HG03025 (cell line): ENCODE data around the gene PROKR1.
"Not testable (repeated sequence)": the region's sequence is repeated elsewhere in the genome, so short reads cannot be mapped to it uniquely, and the experiment has no call there.

Experiments
- ATAC-seq: cut with Tn5 transposase; IDR thresholded peaks from one replicate; pipeline ENCODE4 v1.9.1; 2021; ENCODE audit warnings: mild to moderate bottlenecking, moderate library complexity; ENCODE audit not compliant: unreplicated experiment, low FRiP score

PROKR1 gene

GRCh38 chr2:68643011-68643873, at the start of gene PROKR1:
PROKR1 (plus strand) TSS chr2:68643579; CDS start chr2:68645822, 2,243 bp downstream.
- no peak for ATAC-seq

- ATAC-seq, result no peak
Observed at GRCh38 chr2:68594041-68594440, 49.3 kb upstream of the PROKR1 start.

GRCh38 chr2:68594674-68595492, 48.5 kb upstream of the PROKR1 start:
- ATAC-seq, result no peak

DNA sequence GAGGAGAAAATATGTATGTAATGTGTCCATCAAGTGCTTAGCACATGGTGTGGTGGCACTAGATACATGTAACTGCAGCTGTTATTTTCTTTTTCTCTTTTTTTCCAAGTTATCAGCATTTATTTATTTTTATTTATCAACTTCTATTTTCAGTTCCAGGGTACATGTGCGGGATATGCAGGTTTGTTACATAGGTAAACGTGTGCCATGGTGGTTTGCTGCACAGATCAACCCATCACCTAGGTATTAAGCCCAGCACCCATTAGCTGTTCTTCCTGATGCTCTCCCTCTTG, 47.9 kb upstream of the PROKR1 start:
- not testable (repeated sequence) for ATAC-seq

DNA sequence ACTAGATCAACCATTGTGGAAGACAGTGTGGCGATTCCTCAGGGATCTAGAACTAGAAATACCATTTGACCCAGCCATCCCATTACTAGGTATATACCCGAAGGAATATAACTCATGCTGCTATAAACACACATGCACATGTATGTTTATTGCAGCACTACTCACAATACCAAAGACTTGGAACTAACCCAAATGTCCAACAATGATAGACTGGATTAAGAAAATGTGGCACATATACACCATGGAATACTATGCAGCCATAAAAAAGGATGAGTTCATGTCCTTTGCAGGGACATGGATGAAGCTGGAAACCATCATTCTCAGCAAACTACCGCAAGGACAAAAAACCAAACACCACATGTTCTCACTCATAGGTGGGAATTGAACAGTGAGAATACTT, 42.9 kb upstream of the PROKR1 start:
- not testable (repeated sequence) for ATAC-seq

GRCh38 chr2:68603059-68603458, 40.3 kb upstream of the PROKR1 start:
- no peak for ATAC-seq

GRCh38 chr2:68604077-68604476, 39.3 kb upstream of the PROKR1 start:
- no peak for ATAC-seq

DNA sequence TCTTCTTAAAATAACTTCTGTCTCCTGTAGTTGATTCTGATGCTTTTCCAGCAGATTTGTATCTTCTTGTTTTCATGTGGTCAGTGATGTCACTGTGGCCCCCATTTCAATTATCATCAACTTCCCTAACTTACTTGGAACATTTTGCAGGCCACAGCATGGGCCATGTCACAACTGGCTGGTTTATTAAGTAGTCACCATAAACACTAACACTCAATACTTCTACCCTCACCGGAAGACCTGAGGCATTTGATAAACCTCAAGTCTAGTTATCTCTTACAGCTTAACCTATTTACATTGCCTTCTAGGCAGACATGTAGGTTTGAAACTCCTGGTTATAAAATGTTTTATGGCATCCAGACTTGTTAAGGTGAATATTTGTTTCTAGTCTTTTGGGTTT, 37.4 kb upstream of the PROKR1 start:
- no peak for ATAC-seq

DNA sequence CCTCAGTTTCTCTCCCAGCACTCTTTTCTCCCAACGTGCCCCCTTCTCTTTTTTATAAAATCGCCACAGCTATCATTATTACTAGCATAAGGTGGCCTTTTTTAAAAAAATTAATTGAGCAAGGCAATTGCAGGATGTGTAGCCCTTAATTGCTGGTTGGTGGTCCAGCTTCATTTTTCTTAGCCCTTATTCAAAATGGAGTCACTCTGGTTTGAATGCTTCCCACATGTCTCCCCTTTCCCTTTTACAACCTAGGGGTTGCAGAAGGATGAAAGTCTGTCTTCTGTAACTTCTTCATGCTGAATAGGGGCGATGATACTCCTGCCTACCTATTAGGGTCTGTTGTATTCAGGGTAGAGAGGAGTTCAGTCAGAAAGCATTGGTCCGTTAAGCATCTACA, 36.6 kb upstream of the PROKR1 start:
- no peak for ATAC-seq

GRCh38 chr2:68607837-68608236, 35.5 kb upstream of the PROKR1 start:
- ATAC-seq, result no peak

DNA sequence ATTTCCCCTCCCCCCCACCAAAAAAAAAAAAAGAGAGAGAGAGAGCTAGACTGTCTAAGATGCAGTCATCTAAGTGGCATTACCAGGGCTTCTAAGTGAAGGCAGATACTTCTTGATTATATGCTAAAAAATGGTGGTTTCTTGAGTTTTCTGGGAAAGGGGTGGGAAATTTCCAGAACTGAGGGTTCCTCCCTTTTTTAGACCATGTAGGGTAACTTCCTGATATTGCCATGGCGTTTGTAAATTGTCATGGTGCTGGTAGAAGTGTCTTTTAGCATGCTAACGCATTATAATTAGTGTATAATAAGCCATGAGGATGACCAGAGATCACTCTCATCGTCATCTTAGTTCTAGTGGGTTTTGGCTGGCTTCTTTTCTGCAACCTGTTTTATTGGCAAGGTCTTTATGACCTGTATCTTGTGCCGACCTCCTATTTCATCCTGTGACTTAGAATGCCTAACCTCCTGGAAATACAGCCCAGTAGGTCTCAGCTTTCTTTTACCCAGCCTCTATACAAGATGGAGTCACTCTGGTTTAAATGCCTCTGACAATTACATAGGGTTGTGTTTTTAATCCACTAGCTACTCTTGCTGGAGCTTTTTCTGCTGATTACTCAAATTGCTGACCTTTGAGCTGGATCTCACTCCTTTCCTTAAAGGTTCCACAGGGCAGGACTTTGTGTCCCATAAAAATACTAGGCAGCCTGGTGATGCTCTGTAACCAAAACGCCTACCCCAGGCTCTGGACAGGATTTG, 30.4 kb upstream of the PROKR1 start:
- no peak for ATAC-seq

DNA sequence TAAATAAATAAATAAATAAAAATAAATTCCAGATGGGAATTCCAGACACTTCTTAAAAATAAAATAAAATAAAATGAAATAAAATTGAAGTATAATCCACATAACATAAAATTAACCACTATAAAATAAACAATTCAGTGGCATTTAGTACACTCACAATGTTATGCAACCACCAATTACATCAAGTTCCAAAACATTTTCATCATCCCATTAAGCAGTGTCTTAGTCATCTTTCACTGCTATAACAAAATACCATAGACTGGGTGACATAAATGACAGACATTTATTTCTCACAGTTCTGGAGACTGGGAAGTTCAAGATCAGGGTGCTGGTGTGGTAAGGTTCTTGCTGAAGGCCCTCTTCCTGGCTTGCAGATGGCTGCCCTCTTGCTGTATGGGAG, 22.6 kb upstream of the PROKR1 start:
- no peak for ATAC-seq

- ATAC-seq, result no peak
Observed at GRCh38 chr2:68623820-68624219, 19.6 kb upstream of the PROKR1 start.

GRCh38 chr2:68627615-68628014, 15.8 kb upstream of the PROKR1 start:
- ATAC-seq, result no peak

- ATAC-seq, result no peak
Observed at GRCh38 chr2:68632021-68632420, 11.4 kb upstream of the PROKR1 start.

GRCh38 chr2:68637047-68637446, 6.3 kb upstream of the PROKR1 start:
- ATAC-seq, result no peak

GRCh38 chr2:68643874-68644485, 601 bp downstream of the PROKR1 start:
- no peak for ATAC-seq

GRCh38 chr2:68645523-68645922, 2.1 kb downstream of the PROKR1 start:
- no peak for ATAC-seq

DNA sequence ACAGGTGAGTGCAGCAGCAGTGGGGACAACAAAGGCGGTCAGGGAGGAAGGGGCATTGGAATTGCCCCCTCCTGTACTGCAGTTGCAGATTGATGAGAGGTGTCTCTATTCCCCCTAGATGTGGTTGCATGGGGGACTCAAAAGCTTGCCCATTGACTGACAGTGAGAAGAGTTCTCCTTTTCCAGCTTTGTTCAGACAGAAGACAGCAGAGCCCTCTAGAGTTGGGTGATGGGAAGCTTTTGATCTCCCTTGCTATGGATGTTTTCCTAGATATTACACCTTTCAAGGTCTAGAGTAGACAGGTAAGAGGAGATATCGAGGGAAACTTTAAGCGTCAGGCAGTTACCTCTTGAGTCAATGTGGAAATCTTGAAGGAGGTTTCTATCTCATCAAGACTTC, 2.9 kb downstream of the PROKR1 start:
- no peak for ATAC-seq

- ATAC-seq, result no peak
Observed at GRCh38 chr2:68650645-68651044, 7.3 kb downstream of the PROKR1 start.

DNA sequence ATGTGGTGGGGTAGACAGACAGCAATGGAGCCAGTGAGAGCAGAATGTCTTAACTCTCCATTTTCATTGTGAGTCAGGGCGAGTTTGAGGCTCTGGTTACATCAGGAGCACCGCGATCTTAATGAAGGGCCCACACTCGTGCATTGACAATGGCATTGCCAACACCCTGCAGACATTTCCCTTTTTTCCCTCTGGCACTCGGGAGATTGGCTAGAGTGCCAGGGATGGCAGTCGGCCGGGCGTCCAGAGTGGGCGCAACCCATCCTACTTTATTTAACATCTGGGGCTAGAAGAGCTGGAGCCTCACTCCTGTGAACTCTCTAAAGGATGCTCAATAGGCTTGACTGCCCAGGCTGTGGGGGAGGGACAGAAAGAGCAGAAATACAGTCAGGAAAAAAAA, 9.7 kb downstream of the PROKR1 start:
- no peak for ATAC-seq
